Immature natural killer cell (primary cell): ENCODE data around the gene GPS2. TPM values are rescaled to one million over a fixed set of nuclear protein-coding genes. Genes with fewer than 3 reads are reported as not detected.

Source experiments
- DNase-seq, 3 donors: peaks; one replicate each; pipeline ENCODE4 v3.0.0; 2022; ENCODE audit warnings: mixed read lengths in 1 of 3
- H3K27ac Mint-ChIP-seq, 6 donors: one replicate each; pipeline ENCODE4 v1.8.0; 2020; ENCODE audit warnings: mixed read lengths in 6 of 6, mild to moderate bottlenecking in 5 of 6, inconsistent platforms in 4 of 6, moderate library complexity in 3 of 6
- H3K27me3 Mint-ChIP-seq, 3 donors: one replicate each; pipeline ENCODE4 v1.8.0; 2020 to 2021; ENCODE audit warnings: low read depth in 3 of 3, mild to moderate bottlenecking in 3 of 3, mixed read lengths in 3 of 3, moderate library complexity in 3 of 3, inconsistent platforms in 1 of 3
- H3K36me3 Mint-ChIP-seq, 3 donors: one replicate each; pipeline ENCODE4 v1.8.0; 2020; ENCODE audit warnings: mixed read lengths in 3 of 3, inconsistent platforms in 2 of 3, mild to moderate bottlenecking in 2 of 3
- H3K4me1 Mint-ChIP-seq, 2 donors: one replicate each; pipeline ENCODE4 v1.8.0; 2020; ENCODE audit warnings: inconsistent platforms in 2 of 2, mild to moderate bottlenecking in 2 of 2, mixed read lengths in 2 of 2, moderate library complexity in 1 of 2
- H3K4me3 Mint-ChIP-seq, 5 donors: one replicate each; pipeline ENCODE4 v1.8.0; 2020; ENCODE audit warnings: mild to moderate bottlenecking in 5 of 5, mixed read lengths in 5 of 5, inconsistent platforms in 3 of 5, moderate library complexity in 3 of 5
- H3K9me3 Mint-ChIP-seq, 6 donors: one replicate each; pipeline ENCODE4 v1.8.0; 2020; ENCODE audit warnings: mild to moderate bottlenecking in 6 of 6, mixed read lengths in 6 of 6, inconsistent platforms in 4 of 6, moderate library complexity in 3 of 6
- polyA plus RNA-seq, 3 donors: library from polyadenylated mRNA; unstranded; fragments of 300-500 nt; fragmentation: Illumina TruSeq; gene quantifications; one replicate each; pipeline ENCODE4 v1.2.3, GENCODE V29; 2021

The GPS2 gene
- polyA plus RNA-seq, 3 donors from 2014 or later: 100 to 129 (median 123) TPM

GRCh38 chr17:7266784-7267183 is 48.4 kb downstream of the GPS2 start:
- peaks cover 16 to 17% of the 10 kb centered on the region in 2 donors for H3K4me1 Mint-ChIP-seq
- peaks cover 5 to 35% (median 14%) of the 10 kb centered on the region in 3 donors for H3K27me3 Mint-ChIP-seq
- H3K9me3 Mint-ChIP-seq: no peaks in the 10 kb centered on the region
- H3K4me3 Mint-ChIP-seq: no peak overlapping the region
- no peak for DNase-seq
- no peak overlapping the region for H3K27ac Mint-ChIP-seq
- no peaks in the 10 kb centered on the region for H3K36me3 Mint-ChIP-seq

- no peak for DNase-seq
- H3K36me3 Mint-ChIP-seq: peaks cover 0 to 4% (median 0%) of the 10 kb centered on the region in 3 donors
- no peaks in the 10 kb centered on the region for H3K9me3 Mint-ChIP-seq
- H3K27me3 Mint-ChIP-seq: peaks cover 5 to 35% (median 18%) of the 10 kb centered on the region in 3 donors
- peak overlapping the region; percentile 3 to 66 (median 48) for H3K4me3 Mint-ChIP-seq
- H3K27ac Mint-ChIP-seq: peak overlapping the region in 1 of 6 donors; percentile 11
- peaks cover 17 to 25% of the 10 kb centered on the region in 2 donors for H3K4me1 Mint-ChIP-seq
Measured at GRCh38 chr17:7263801-7264078, 51.4 kb downstream of the GPS2 start.

GRCh38 chr17:7262935-7263800 is 52.0 kb downstream of the GPS2 start:
- H3K4me1 Mint-ChIP-seq: peaks cover 17 to 25% of the 10 kb centered on the region in 2 donors
- no peaks in the 10 kb centered on the region for H3K9me3 Mint-ChIP-seq
- peaks cover 5 to 35% (median 18%) of the 10 kb centered on the region in 3 donors for H3K27me3 Mint-ChIP-seq
- peaks cover 0 to 8% (median 0%) of the 10 kb centered on the region in 3 donors for H3K36me3 Mint-ChIP-seq
- DNase-seq: no peak
- H3K27ac Mint-ChIP-seq: peak overlapping the region in 5 of 6 donors; percentile 23 to 67 (median 55)
- H3K4me3 Mint-ChIP-seq: peak overlapping the region; percentile 34 to 78 (median 64)

Other genes starting within 250 kb of the GPS2 start
- 10 to 100 TPM in 2 of 3 donors, under 1 TPM in 1; 0.72 to 13.5 (median 11.7) TPM for gene CLEC10A, start 235.1 kb downstream of the GPS2 start, polyA plus RNA-seq
- gene ASGR2, start 200.5 kb downstream of the GPS2 start, polyA plus RNA-seq: 1 to 10 TPM in 1 of 3 donors, under 1 TPM in 1, not detected in 1; 0.57 to 3.2 TPM
- gene ASGR1, start 136.0 kb downstream of the GPS2 start, polyA plus RNA-seq: under 1 TPM; 0.55 to 0.84 (median 0.81) TPM
- gene DLG4, start 95.5 kb downstream of the GPS2 start, polyA plus RNA-seq: under 1 TPM in 1 of 3 donors, not detected in 2; 0.36 TPM
- gene ACADVL, start 95.4 kb downstream of the GPS2 start, polyA plus RNA-seq: 100 to 1,000 TPM; 138 to 180 (median 141) TPM
- 10 to 100 TPM; 19.4 to 28.5 (median 25.2) TPM for gene DVL2, start 80.8 kb downstream of the GPS2 start, polyA plus RNA-seq
- gene PHF23, start 75.9 kb downstream of the GPS2 start, polyA plus RNA-seq: 10 to 100 TPM; 11.9 to 41.4 (median 17.7) TPM
- gene GABARAP, start 72.9 kb downstream of the GPS2 start, polyA plus RNA-seq: 100 to 1,000 TPM; 764 to 982 (median 905) TPM
- 10 to 100 TPM; 33.2 to 61.1 (median 57.8) TPM for gene CTDNEP1, start 63.6 kb downstream of the GPS2 start, polyA plus RNA-seq
- gene ELP5, start 63.1 kb downstream of the GPS2 start, polyA plus RNA-seq: 100 to 1,000 TPM in 1 of 3 donors, 10 to 100 TPM in 2; 65.0 to 108 (median 89.0) TPM
- gene CLDN7, start 52.9 kb downstream of the GPS2 start, polyA plus RNA-seq: 1 to 10 TPM; 2.5 to 8.7 (median 3.7) TPM
- gene SLC2A4, start 33.6 kb downstream of the GPS2 start, polyA plus RNA-seq: under 1 TPM in 1 of 3 donors, not detected in 2; 0.26 TPM
- not detected for gene YBX2, start 20.7 kb downstream of the GPS2 start, polyA plus RNA-seq
- 100 to 1,000 TPM; 235 to 814 (median 797) TPM for gene EIF5A, start 7.7 kb downstream of the GPS2 start, polyA plus RNA-seq
- gene NEURL4, start 14.0 kb upstream of the GPS2 start, polyA plus RNA-seq: 1 to 10 TPM in 2 of 3 donors, under 1 TPM in 1; 0.58 to 2.8 (median 1.4) TPM
- gene ACAP1, start 21.2 kb upstream of the GPS2 start, polyA plus RNA-seq: 100 to 1,000 TPM; 137 to 227 (median 214) TPM
- 10 to 100 TPM in 1 of 3 donors, 1 to 10 TPM in 2; 5.5 to 13.0 (median 9.4) TPM for gene KCTD11, start 36.8 kb upstream of the GPS2 start, polyA plus RNA-seq
- gene TMEM95, start 39.8 kb upstream of the GPS2 start, polyA plus RNA-seq: not detected
- under 1 TPM in 2 of 3 donors, not detected in 1; 0.21 to 0.29 TPM for gene TNK1, start 65.7 kb upstream of the GPS2 start, polyA plus RNA-seq
- gene PLSCR3, start 79.2 kb upstream of the GPS2 start, polyA plus RNA-seq: 10 to 100 TPM; 38.1 to 82.5 (median 54.2) TPM
- 100 to 1,000 TPM in 1 of 3 donors, 10 to 100 TPM in 2; 30.7 to 116 (median 60.7) TPM for gene TMEM256, start 88.7 kb upstream of the GPS2 start, polyA plus RNA-seq
- not detected for gene NLGN2, start 92.5 kb upstream of the GPS2 start, polyA plus RNA-seq
- gene SPEM1, start 105.0 kb upstream of the GPS2 start, polyA plus RNA-seq: not detected
- gene SPEM2, start 110.3 kb upstream of the GPS2 start, polyA plus RNA-seq: not detected
- not detected for gene SPEM3, start 113.5 kb upstream of the GPS2 start, polyA plus RNA-seq
- gene TMEM102, start 120.1 kb upstream of the GPS2 start, polyA plus RNA-seq: 10 to 100 TPM; 15.9 to 27.9 (median 16.4) TPM
- gene FGF11, start 124.2 kb upstream of the GPS2 start, polyA plus RNA-seq: not detected
- 10 to 100 TPM; 32.4 to 41.3 (median 38.5) TPM for gene CHRNB1, start 129.7 kb upstream of the GPS2 start, polyA plus RNA-seq
- 10 to 100 TPM in 1 of 3 donors, 1 to 10 TPM in 2; 4.4 to 25.8 (median 8.3) TPM for gene ZBTB4, start 164.3 kb upstream of the GPS2 start, polyA plus RNA-seq
- not detected for gene SLC35G6, start 166.1 kb upstream of the GPS2 start, polyA plus RNA-seq
- 10 to 100 TPM; 16.0 to 67.8 (median 25.7) TPM for gene POLR2A, start 169.0 kb upstream of the GPS2 start, polyA plus RNA-seq
- gene TNFSF12, start 233.7 kb upstream of the GPS2 start, polyA plus RNA-seq: 10 to 100 TPM; 32.1 to 69.9 (median 32.7) TPM
- 1 to 10 TPM; 1.4 to 6.1 (median 5.3) TPM for gene TNFSF13, start 243.4 kb upstream of the GPS2 start, polyA plus RNA-seq
- gene SENP3, start 246.6 kb upstream of the GPS2 start, polyA plus RNA-seq: 10 to 100 TPM; 17.5 to 19.4 (median 19.0) TPM